ENCODE measurements around the gene OTULINL. TPM values are rescaled to one million over a fixed set of nuclear protein-coding genes. Genes with fewer than 3 reads are reported as not detected.

The OTULINL gene
- total RNA-seq, 3 donors from 2014 or later, result 6.2 to 14.4 (median 7.2) TPM

GRCh38 chr5:14580398-14581034, 1.1 kb upstream of the OTULINL start:
- no peak for TF ChIP-seq POLR2A (IDR thresholded peaks at IDR 0.05)
- TF ChIP-seq POLR2AphosphoS5 (IDR thresholded peaks at IDR 0.05), result no peak
- no peak for TF ChIP-seq CTCF (IDR thresholded peaks at IDR 0.05)
- no peaks in the 10 kb centered on the region for H3K36me3 ChIP-seq
- no peaks in the 10 kb centered on the region for H3K27me3 ChIP-seq
- H3K9me3 ChIP-seq, result no peaks in the 10 kb centered on the region
- DNase-seq (ENCODE audit: low spot score in 2 of 2), result no peak
- no peaks in the 10 kb centered on the region for H3K4me1 ChIP-seq
- H3K27ac ChIP-seq, result no peak overlapping the region
- intact Hi-C loops (cut with DNase I; ENCODE audit: low total_unique reads), result no loop called here
- peak overlapping the region in 2 of 3 donors; percentile 70 to 85 for H3K4me3 ChIP-seq

GRCh38 chr5:14581891-14582796, 552 bp downstream of the OTULINL start:
- Histone ChIP-seq H3K4me1 (no peaks in the 10 kb centered on the region), H3K27me3 (no peaks in the 10 kb centered on the region), H3K9me3 (no peaks in the 10 kb centered on the region), H3K4me3 (peak overlapping the region; percentile 70 to 89 (median 85)), H3K27ac (peak overlapping the region; percentile 62 to 65), H3K36me3 (no peaks in the 10 kb centered on the region)
- intact Hi-C loops (cut with DNase I; ENCODE audit: low total_unique reads), result no loop called here
- no peak for TF ChIP-seq POLR2A (IDR thresholded peaks at IDR 0.05)
- peak in 2 of 3 donors; percentile 15 for TF ChIP-seq CTCF (IDR thresholded peaks at IDR 0.05)
- no peak for TF ChIP-seq POLR2AphosphoS5 (IDR thresholded peaks at IDR 0.05)
- DNase-seq (ENCODE audit: low spot score in 2 of 2), result peak; percentile 32 to 67

- peak overlapping the region; percentile 70 to 89 (median 85) for H3K4me3 ChIP-seq
- DNase-seq (ENCODE audit: low spot score in 2 of 2), result no peak
- intact Hi-C loops (cut with DNase I; ENCODE audit: low total_unique reads), result no loop called here
- no peaks in the 10 kb centered on the region for H3K27me3 ChIP-seq
- no peaks in the 10 kb centered on the region for H3K9me3 ChIP-seq
- TF ChIP-seq CTCF (IDR thresholded peaks at IDR 0.05), result no peak
- no peak for TF ChIP-seq POLR2AphosphoS5 (IDR thresholded peaks at IDR 0.05)
- TF ChIP-seq POLR2A (IDR thresholded peaks at IDR 0.05), result no peak
- no peaks in the 10 kb centered on the region for H3K36me3 ChIP-seq
- no peak overlapping the region for H3K27ac ChIP-seq
- H3K4me1 ChIP-seq, result no peaks in the 10 kb centered on the region
Observed at GRCh38 chr5:14582797-14583137, 1.2 kb downstream of the OTULINL start.

GRCh38 chr5:14584848-14585247, 3.3 kb downstream of the OTULINL start:
- Histone ChIP-seq H3K9me3 (no peaks in the 10 kb centered on the region), H3K36me3 (no peaks in the 10 kb centered on the region), H3K27me3 (no peaks in the 10 kb centered on the region), H3K4me3 (no peak overlapping the region), H3K27ac (no peak overlapping the region), H3K4me1 (no peaks in the 10 kb centered on the region)
- TF ChIP-seq CTCF (IDR thresholded peaks at IDR 0.05), result no peak
- no peak for TF ChIP-seq POLR2A (IDR thresholded peaks at IDR 0.05)
- no peak for TF ChIP-seq POLR2AphosphoS5 (IDR thresholded peaks at IDR 0.05)
- intact Hi-C loops (cut with DNase I; ENCODE audit: low total_unique reads), result no loop called here
- DNase-seq (ENCODE audit: low spot score in 2 of 2), result no peak

- H3K27ac ChIP-seq, result no peak overlapping the region
Observed at GRCh38 chr5:14587150-14587549, 5.6 kb downstream of the OTULINL start.

More at GRCh38 chr5:14587150-14587549, 5.6 kb downstream of the OTULINL start:
- intact Hi-C loops (cut with DNase I; ENCODE audit: low total_unique reads), result no loop called here
- DNase-seq (ENCODE audit: low spot score in 2 of 2), result no peak
- H3K27me3 ChIP-seq, result no peaks in the 10 kb centered on the region
- no peak overlapping the region for H3K4me3 ChIP-seq
- no peak for TF ChIP-seq CTCF (IDR thresholded peaks at IDR 0.05)
- TF ChIP-seq POLR2AphosphoS5 (IDR thresholded peaks at IDR 0.05), result no peak
- no peak for TF ChIP-seq POLR2A (IDR thresholded peaks at IDR 0.05)
- no peaks in the 10 kb centered on the region for H3K4me1 ChIP-seq
- H3K9me3 ChIP-seq, result no peaks in the 10 kb centered on the region
- no peaks in the 10 kb centered on the region for H3K36me3 ChIP-seq

All from breast epithelium (tissue), 4 donors.